K562 (cell line): ENCODE data around the gene SRP72.

Experiments
- CBX2 ChIP-seq: fragments of 200-600 bp; sonication (generic); IDR thresholded peaks from one replicate; pipeline ENCODE4 v1.6.1; 2012; ENCODE audit warnings: mild to moderate bottlenecking, low read length, inconsistent platforms; ENCODE audit not compliant: insufficient read depth, poor library complexity, severe bottlenecking
- FOSL1 ChIP-seq: fragments of 200-800 bp; sonication (Bioruptor generic); conservative IDR thresholded peaks from 2 replicates; pipeline ENCODE4 v1.6.1; 2016; ENCODE audit warnings: missing genetic modification characterization, missing compliant biosample characterization
- GMEB1 ChIP-seq: fragments of 250-450 bp; sonication (Bioruptor Pico); IDR thresholded peaks from 2 replicates; pipeline ENCODE4 v1.4.0; 2020; ENCODE audit warnings: mild to moderate bottlenecking
- HDAC2 ChIP-seq: fragments of 450-650 bp; IDR thresholded peaks from 2 replicates; pipeline ENCODE4 v1.6.1; 2016; ENCODE audit warnings: mild to moderate bottlenecking
- HOMEZ ChIP-seq: fragments of 250-450 bp; sonication (Bioruptor Pico); IDR thresholded peaks from 2 replicates; pipeline ENCODE4 v1.4.0; 2020; ENCODE audit warnings: mild to moderate bottlenecking, moderate library complexity
- ZBTB26 ChIP-seq: fragments of 450-650 bp; formaldehyde crosslinking; IDR thresholded peaks from 2 replicates; pipeline ENCODE4 v1.4.0; 2022; ENCODE audit warnings: missing genetic modification characterization
- ZNF507 ChIP-seq: conservative IDR thresholded peaks from 2 replicates; pipeline ENCODE4 v1.6.1; 2017; ENCODE audit warnings: missing genetic modification characterization, missing compliant biosample characterization
- ZNF830 ChIP-seq: fragments of 250-450 bp; sonication (Bioruptor Pico); IDR thresholded peaks from 2 replicates; pipeline ENCODE4 v1.5.0; 2021; ENCODE audit warnings: mild to moderate bottlenecking

GRCh38 chr4:56469489-56470210 lies 2.2 kb downstream of the SRP72 start:
- TF ChIP-seq ZNF507 (tag) (no peak), ZNF830 (no peak), CBX2 (no peak), ZBTB26 (CRISPR knock-in tag) (no peak), HOMEZ (CRISPR knock-in tag) (no peak), HDAC2 (no peak), GMEB1 (CRISPR knock-in tag) (no peak), FOSL1 (no peak)
